Activated naive CD4-positive, alpha-beta T cell treated with anti-CD3 and anti-CD28 coated beads, Interleukin-2, amount 10 ng/mL, durations not matched to agents 7 days and 5 days (primary cell): ENCODE results near the gene PSME4.

Experiments
- CTCF ChIA-PET: fragments of 350-600 bp; sonication (Branson Sonifier 250); formaldehyde crosslinking; loops from one replicate; lab custom pipeline; 2021; ENCODE audit warnings: antibody characterized with exemption; lab: Charles Lee
- DNase-seq: peaks from one replicate; pipeline ENCODE4 v3.0.0-alpha.2; 2020
- H3K27ac Mint-ChIP-seq: one replicate; pipeline ENCODE4 v1.8.0; 2021; ENCODE audit warnings: mild to moderate bottlenecking, moderate library complexity, mixed read lengths
- H3K27me3 Mint-ChIP-seq: one replicate; pipeline ENCODE4 v1.8.0; 2021; ENCODE audit warnings: mild to moderate bottlenecking, mixed read lengths
- H3K36me3 Mint-ChIP-seq: one replicate; pipeline ENCODE4 v1.8.0; 2021; ENCODE audit warnings: mixed read lengths
- H3K4me1 Mint-ChIP-seq: one replicate; pipeline ENCODE4 v1.8.0; 2021; ENCODE audit warnings: mixed read lengths
- H3K4me3 Mint-ChIP-seq: one replicate; pipeline ENCODE4 v1.8.0; 2021; ENCODE audit warnings: mild to moderate bottlenecking, moderate library complexity, mixed read lengths
- H3K9me3 Mint-ChIP-seq: one replicate; pipeline ENCODE4 v1.8.0; 2021; ENCODE audit warnings: mixed read lengths

PSME4 gene

GRCh38 chr2:53884883-53885282 lies 85.9 kb downstream of the PSME4 start:
- H3K4me1 Mint-ChIP-seq, result peaks cover 2% of the 10 kb centered on the region
- CTCF ChIA-PET, result no interaction called here
- no peak for DNase-seq
- H3K4me3 Mint-ChIP-seq, result no peak overlapping the region
- H3K27ac Mint-ChIP-seq, result no peak overlapping the region
- H3K27me3 Mint-ChIP-seq, result no peaks in the 10 kb centered on the region
- peaks cover 58% of the 10 kb centered on the region for H3K36me3 Mint-ChIP-seq
- H3K9me3 Mint-ChIP-seq, result no peaks in the 10 kb centered on the region

GRCh38 chr2:53881986-53882385 lies 88.8 kb downstream of the PSME4 start:
- Mint-ChIP-seq H3K4me1 (peaks cover 2% of the 10 kb centered on the region), H3K4me3 (no peak overlapping the region), H3K27me3 (no peaks in the 10 kb centered on the region), H3K36me3 (peaks cover 54% of the 10 kb centered on the region), H3K9me3 (no peaks in the 10 kb centered on the region), H3K27ac (no peak overlapping the region)
- DNase-seq, result no peak
- CTCF ChIA-PET, result no interaction called here

DNA sequence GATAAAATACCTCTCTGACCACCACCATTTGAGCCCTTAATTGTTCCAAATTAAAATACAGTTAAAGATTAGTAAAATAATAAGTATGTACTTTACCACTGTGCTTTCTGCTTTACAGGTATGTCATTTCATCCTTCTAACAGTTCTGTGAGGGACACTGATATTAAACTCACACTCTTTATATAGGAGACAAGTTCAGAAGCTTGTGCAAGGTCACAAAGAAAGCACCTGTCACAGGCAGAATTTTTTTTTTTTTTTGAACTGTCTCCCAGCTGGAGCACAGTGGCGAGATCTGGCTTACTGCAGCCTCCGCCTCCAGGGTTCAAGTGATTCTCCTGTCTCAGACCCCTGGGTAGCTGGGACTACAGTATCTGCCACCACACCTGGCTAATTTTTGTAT lies 89.4 kb downstream of the PSME4 start:
- no peaks in the 10 kb centered on the region for H3K9me3 Mint-ChIP-seq
- CTCF ChIA-PET, result no interaction called here
- H3K4me1 Mint-ChIP-seq, result no peaks in the 10 kb centered on the region
- no peak overlapping the region for H3K4me3 Mint-ChIP-seq
- peaks cover 48% of the 10 kb centered on the region for H3K36me3 Mint-ChIP-seq
- DNase-seq, result no peak
- H3K27ac Mint-ChIP-seq, result no peak overlapping the region
- no peaks in the 10 kb centered on the region for H3K27me3 Mint-ChIP-seq

GRCh38 chr2:53880756-53881155 lies 90.0 kb downstream of the PSME4 start:
- H3K4me3 Mint-ChIP-seq, result no peak overlapping the region
- CTCF ChIA-PET, result no interaction called here
- H3K9me3 Mint-ChIP-seq, result no peaks in the 10 kb centered on the region
- H3K4me1 Mint-ChIP-seq, result no peaks in the 10 kb centered on the region
- no peak overlapping the region for H3K27ac Mint-ChIP-seq
- peaks cover 45% of the 10 kb centered on the region for H3K36me3 Mint-ChIP-seq
- no peaks in the 10 kb centered on the region for H3K27me3 Mint-ChIP-seq
- no peak for DNase-seq

DNA sequence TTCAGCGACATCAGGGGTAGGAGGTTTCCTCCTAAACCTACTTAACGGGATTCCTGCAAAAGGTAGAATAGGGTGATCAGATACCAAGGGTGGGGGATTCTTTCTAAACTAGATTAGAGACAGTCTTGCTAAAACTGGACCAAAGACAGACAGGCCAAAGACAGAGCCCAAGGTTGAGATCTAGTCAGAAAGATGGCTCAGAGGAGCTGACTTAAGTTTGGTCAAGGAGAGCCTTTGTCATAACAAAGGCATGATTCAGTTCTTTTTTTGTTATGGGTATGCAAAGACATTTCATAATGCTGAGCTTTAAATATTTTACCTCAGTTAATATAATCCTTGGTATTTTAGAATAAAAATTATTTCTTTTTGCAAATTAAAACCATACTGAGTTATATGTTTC lies 93.2 kb downstream of the PSME4 start:
- no peaks in the 10 kb centered on the region for H3K4me1 Mint-ChIP-seq
- no peak for DNase-seq
- H3K9me3 Mint-ChIP-seq, result no peaks in the 10 kb centered on the region
- peaks cover 43% of the 10 kb centered on the region for H3K36me3 Mint-ChIP-seq
- H3K27me3 Mint-ChIP-seq, result no peaks in the 10 kb centered on the region
- CTCF ChIA-PET, result interaction anchor here (0.9 kb wide), 1 partner anchor 28 kb away, joined by 3 read pairs; no protein-coding TSS in a partner anchor
- H3K27ac Mint-ChIP-seq, result no peak overlapping the region
- no peak overlapping the region for H3K4me3 Mint-ChIP-seq

DNA sequence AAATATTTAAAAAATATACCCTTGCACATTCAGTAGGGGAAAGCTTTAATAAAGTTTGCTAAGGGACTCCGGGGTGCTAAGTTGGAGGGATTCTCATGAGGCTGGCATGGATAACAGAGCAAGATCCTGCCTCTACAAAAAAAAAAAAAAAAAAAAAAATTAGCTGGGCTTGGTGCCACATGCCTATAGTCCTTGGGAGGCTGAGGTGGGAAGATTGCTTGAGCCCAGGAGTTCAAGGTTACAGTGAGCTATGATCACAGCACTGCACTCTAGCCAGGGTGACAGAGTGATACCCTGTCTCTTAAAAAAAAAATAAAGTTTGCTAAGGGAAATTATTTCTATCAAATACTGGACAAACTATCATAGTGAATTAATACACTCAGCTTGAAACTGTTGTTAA lies 93.7 kb downstream of the PSME4 start:
- H3K4me3 Mint-ChIP-seq, result no peak overlapping the region

DNA sequence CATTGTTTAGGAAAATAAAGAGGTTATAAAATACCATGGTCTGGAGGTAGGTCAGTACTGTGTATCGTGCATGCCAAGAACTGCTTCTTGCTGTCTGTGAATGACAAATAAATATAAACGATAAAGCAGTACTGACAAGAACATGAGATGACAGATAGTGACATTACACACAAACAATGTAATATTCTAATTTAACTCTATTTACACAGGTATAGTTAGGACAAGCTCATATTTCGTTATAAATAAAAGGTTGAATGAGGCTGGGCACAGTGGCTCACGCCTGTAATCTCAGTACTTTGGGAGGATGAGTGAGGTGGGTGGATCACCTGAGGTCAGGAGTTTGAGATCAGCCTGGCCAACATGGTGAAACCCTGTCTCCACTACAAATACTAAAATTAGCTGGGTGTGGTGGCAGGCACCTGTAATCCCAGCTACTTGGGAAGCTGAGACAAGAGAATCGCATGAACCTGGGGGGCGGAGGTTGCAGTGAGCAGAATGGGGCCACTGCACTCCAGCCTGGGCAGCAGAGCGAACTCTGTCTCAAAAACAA lies 96.3 kb downstream of the PSME4 start:
- Mint-ChIP-seq H3K27me3 (no peaks in the 10 kb centered on the region), H3K4me3 (no peak overlapping the region), H3K4me1 (no peaks in the 10 kb centered on the region), H3K36me3 (peaks cover 34% of the 10 kb centered on the region), H3K27ac (no peak overlapping the region), H3K9me3 (no peaks in the 10 kb centered on the region)
- DNase-seq, result no peak
- CTCF ChIA-PET, result no interaction called here

More for the DNA sequence above, 93.7 kb downstream of the PSME4 start:
- Mint-ChIP-seq H3K27me3 (no peaks in the 10 kb centered on the region), H3K27ac (no peak overlapping the region), H3K4me1 (no peaks in the 10 kb centered on the region), H3K9me3 (no peaks in the 10 kb centered on the region), H3K36me3 (peaks cover 40% of the 10 kb centered on the region)
- DNase-seq, result no peak
- CTCF ChIA-PET, result interaction anchor here (0.9 kb wide), 1 partner anchor 28 kb away, joined by 3 read pairs; no protein-coding TSS in a partner anchor

- DNase-seq, result no peak
- Mint-ChIP-seq H3K4me1 (no peaks in the 10 kb centered on the region), H3K27ac (no peak overlapping the region), H3K36me3 (peaks cover 30% of the 10 kb centered on the region), H3K27me3 (no peaks in the 10 kb centered on the region), H3K4me3 (no peak overlapping the region), H3K9me3 (no peaks in the 10 kb centered on the region)
- CTCF ChIA-PET, result no interaction called here
These were observed 103.0 kb downstream of the PSME4 start for GRCh38 chr2:53867773-53868172.

- no peak for DNase-seq
- Mint-ChIP-seq H3K27ac (no peak overlapping the region), H3K9me3 (no peaks in the 10 kb centered on the region), H3K27me3 (no peaks in the 10 kb centered on the region), H3K4me1 (no peaks in the 10 kb centered on the region), H3K36me3 (peaks cover 33% of the 10 kb centered on the region), H3K4me3 (no peak overlapping the region)
- CTCF ChIA-PET, result no interaction called here
These were observed 103.6 kb downstream of the PSME4 start for GRCh38 chr2:53867169-53867568.

GRCh38 chr2:53865962-53866361 lies 104.8 kb downstream of the PSME4 start:
- H3K27ac Mint-ChIP-seq, result no peak overlapping the region
- no peaks in the 10 kb centered on the region for H3K27me3 Mint-ChIP-seq
- H3K4me3 Mint-ChIP-seq, result no peak overlapping the region
- DNase-seq, result no peak
- CTCF ChIA-PET, result no interaction called here
- peaks cover 35% of the 10 kb centered on the region for H3K36me3 Mint-ChIP-seq
- peaks cover 2% of the 10 kb centered on the region for H3K4me1 Mint-ChIP-seq
- no peaks in the 10 kb centered on the region for H3K9me3 Mint-ChIP-seq

GRCh38 chr2:53865264-53865663 lies 105.5 kb downstream of the PSME4 start:
- CTCF ChIA-PET, result interaction anchor here (0.7 kb wide), 1 partner anchor 260 kb away, joined by 5 read pairs; no protein-coding TSS in a partner anchor
- no peaks in the 10 kb centered on the region for H3K27me3 Mint-ChIP-seq
- no peaks in the 10 kb centered on the region for H3K9me3 Mint-ChIP-seq
- no peak overlapping the region for H3K27ac Mint-ChIP-seq
- peaks cover 35% of the 10 kb centered on the region for H3K36me3 Mint-ChIP-seq
- no peak overlapping the region for H3K4me3 Mint-ChIP-seq
- H3K4me1 Mint-ChIP-seq, result peaks cover 2% of the 10 kb centered on the region
- no peak for DNase-seq

DNA sequence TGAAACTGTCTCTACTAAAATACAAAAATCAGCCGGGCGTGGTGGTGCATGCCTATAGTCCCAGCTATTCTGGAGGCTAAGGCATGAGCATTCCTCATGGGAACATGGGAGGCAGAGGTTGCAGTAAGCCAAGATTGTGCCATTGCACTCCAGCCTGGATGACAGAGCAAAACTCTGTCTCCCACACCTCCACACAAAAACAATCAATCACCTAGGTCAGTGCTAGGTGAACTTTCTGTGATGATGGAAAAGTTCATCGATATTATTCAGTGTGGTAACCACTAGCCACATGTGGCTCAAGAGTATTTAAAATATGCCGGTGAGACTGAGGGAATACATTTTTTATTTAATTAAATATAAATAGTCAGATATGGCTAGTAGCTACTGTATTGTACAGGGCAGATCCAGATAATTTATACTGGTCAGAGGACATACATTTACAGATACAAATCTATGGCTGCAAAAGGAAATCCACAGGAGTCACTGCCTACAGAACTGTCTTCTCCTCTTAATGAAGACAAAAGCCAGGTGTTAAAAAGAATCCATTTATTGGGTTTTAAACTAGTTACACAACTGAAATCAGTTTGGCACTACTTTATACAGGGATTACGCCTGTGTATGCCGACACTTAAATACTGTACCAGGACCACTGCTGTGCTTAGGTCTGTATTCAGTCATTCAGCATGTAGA lies 107.1 kb downstream of the PSME4 start:
- Mint-ChIP-seq H3K4me3 (no peak overlapping the region), H3K36me3 (peaks cover 31% of the 10 kb centered on the region), H3K27me3 (no peaks in the 10 kb centered on the region), H3K4me1 (peaks cover 2% of the 10 kb centered on the region), H3K9me3 (no peaks in the 10 kb centered on the region), H3K27ac (no peak overlapping the region)
- no peak for DNase-seq
- CTCF ChIA-PET, result no interaction called here

DNA sequence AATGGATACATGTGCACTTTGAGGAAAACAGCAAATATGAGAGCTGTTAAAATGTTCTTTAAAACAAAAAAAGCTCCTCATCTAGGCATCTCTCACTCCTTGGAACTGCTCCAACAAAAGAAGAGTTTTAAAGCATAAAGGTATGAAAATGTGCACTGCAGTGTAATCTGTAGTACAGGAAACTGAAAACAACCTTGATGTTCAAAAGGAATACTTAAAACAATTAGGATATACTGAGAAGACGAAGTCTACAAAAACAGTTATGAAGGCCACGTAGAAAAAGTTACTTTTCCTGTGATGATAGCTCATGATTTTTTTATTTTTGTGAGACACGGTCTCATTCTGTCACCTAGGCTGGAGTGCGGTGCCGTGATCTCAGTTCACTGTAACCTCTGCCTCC lies 109.0 kb downstream of the PSME4 start:
- H3K36me3 Mint-ChIP-seq, result peaks cover 26% of the 10 kb centered on the region

DNA sequence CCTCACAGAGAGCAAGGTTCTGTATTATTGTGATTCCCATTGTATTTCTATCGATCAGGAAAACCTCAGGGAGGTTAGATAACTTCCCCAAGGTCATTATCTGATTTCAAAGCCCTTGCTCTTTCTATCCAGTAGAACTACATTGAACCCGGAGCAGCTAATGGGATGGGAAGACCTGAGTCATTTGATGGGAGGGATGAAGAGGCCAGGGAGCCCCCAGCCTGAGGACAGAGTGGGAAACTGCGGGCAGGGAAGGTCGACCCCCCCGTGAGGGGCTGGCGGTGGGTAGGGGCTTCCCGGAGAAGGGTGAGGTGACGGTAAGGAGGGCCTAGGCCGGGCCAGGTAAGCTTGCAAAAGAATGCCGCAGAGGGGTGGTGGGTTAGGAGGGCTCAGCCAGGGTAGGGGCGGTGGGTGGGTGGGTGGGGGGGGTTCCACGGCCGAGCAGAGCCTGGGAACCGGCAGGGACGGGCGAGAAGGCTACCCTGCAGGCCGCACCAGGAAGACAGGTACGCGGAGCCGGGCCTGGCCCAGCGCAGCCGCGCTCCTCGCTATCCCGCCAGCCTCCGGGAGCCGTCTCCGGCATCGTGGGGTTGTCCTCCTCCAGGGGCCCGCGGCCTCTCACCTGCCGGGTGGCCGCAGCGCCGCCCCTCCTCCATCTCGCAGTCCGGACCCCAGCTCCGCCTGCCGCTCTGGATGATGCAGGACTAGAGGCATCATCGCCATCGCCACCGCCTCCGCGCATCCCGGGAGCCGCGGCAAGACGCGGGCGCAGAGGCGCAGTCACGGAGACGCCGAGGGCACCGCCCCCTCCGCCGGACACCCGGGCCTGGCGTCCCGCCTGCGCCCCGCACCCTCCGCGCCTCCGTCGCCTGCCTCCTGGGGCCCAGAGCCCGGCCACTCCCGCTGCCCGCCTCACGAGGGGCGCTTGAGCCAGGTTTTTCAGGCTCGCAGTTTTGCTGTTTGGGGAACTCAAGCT lies 111.3 kb downstream of the PSME4 start, which contains the start of gene GPR75:
TSS of gene GPR75 (minus strand) at position 762 of the 976 bp plus-strand sequence. CDS start 5,211 bp downstream, outside the sequence.
- Mint-ChIP-seq H3K27ac (no peak within 1 kb of the TSS), H3K9me3 (no peaks in the 10 kb centered on the region), H3K27me3 (no peaks in the 10 kb centered on the region), H3K4me3 (no peak within 1 kb of the TSS), H3K4me1 (peaks cover 2% of the 10 kb centered on the region), H3K36me3 (peaks cover 9% of the 10 kb centered on the region)
- no peak for DNase-seq
- CTCF ChIA-PET, result no interaction called here

More for the DNA sequence above, 109.0 kb downstream of the PSME4 start:
- no peaks in the 10 kb centered on the region for H3K27me3 Mint-ChIP-seq
- CTCF ChIA-PET, result no interaction called here
- H3K27ac Mint-ChIP-seq, result no peak overlapping the region
- H3K4me3 Mint-ChIP-seq, result no peak overlapping the region
- no peaks in the 10 kb centered on the region for H3K9me3 Mint-ChIP-seq
- no peak for DNase-seq
- peaks cover 2% of the 10 kb centered on the region for H3K4me1 Mint-ChIP-seq
